ENCODE data around the gene CYB5R2.
"Not testable (repeated sequence)": the region's sequence is repeated elsewhere in the genome, so short reads cannot be mapped to it uniquely, and the experiment has no call there.

CYB5R2 gene

GRCh38 chr11:7670641-7671040 is 2.7 kb downstream of the CYB5R2 start:
- DNase-seq (ENCODE audit: low read depth in 1 of 2, low spot score in 1 of 2): no peak

- DNase-seq (ENCODE audit: low read depth in 1 of 2, low spot score in 1 of 2): no peak
Observed at GRCh38 chr11:7668911-7669310, 4.4 kb downstream of the CYB5R2 start.

DNA sequence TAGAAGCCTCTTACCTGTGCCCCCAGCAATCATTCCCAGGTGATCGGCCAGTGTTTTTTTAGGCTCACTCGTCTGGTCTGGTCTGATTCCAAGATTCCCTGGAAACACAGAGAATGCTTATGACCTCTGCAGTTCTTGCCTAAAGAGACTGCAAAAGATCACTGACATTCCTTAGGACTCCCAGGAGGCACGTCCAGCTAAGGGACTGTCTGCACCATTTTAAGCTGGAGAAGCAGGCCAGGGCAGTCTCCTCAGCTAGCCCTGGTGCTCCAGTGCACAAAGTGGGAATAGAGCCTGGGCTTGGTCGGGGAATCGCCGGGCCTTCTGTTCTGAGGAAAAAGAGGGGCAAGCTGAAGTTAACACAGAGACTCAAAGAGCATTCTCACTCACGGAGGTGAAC is 4.8 kb downstream of the CYB5R2 start:
- DNase-seq (ENCODE audit: low read depth in 1 of 2, low spot score in 1 of 2): no peak

DNA sequence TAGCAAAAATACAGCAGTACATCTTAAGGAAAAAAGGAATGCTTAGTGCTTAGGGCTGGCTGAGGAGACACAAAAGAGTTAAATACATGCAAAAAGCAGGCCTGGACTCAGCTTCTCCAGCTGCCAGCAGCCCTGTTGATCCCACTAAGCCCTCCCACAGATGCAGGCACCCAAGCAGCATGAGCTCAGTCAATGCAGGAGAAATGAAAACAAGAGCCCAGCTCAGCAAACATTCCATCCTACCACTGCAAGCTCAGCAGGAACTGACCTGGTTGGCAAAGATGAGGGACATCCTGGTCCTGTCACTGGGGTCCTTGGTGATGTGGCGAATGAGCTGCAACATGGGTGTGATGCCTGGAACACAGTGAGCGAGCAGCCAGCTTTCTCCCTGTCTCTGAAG is 5.8 kb downstream of the CYB5R2 start:
- DNase-seq (ENCODE audit: low read depth in 1 of 2, low spot score in 1 of 2): no peak

GRCh38 chr11:7666292-7666866 is 6.9 kb downstream of the CYB5R2 start:
- no peak for DNase-seq (ENCODE audit: low read depth in 1 of 2, low spot score in 1 of 2)

- peak; percentile 39 to 56 for DNase-seq (ENCODE audit: low read depth in 1 of 2, low spot score in 1 of 2)
Observed at GRCh38 chr11:7665473-7666291, 7.6 kb downstream of the CYB5R2 start.

DNA sequence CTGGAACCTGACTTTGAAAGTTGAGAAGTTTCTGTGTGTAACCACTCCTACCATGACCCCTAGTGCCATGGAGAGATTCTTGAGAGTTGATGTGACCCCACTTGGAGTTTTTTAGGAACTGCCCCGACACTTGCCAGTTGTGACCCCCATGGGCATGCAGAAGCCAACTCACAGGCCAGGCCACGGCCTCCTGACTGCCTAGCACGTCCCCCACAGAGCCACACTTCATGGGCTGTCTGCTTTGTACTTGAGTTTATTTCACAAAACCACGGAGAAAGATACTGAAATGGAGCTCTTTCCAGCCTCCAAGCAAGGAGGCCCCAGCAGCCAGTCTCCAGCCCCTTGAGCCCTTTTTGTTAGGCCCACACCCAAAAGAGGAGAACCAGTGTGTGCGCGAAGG is 8.4 kb downstream of the CYB5R2 start:
- no peak for DNase-seq (ENCODE audit: low read depth in 1 of 2, low spot score in 1 of 2)

- not testable (repeated sequence) for DNase-seq (ENCODE audit: low read depth in 1 of 2, low spot score in 1 of 2)
Observed at GRCh38 chr11:7663531-7663930, 9.8 kb downstream of the CYB5R2 start.

GRCh38 chr11:7657306-7658025 is 15.8 kb downstream of the CYB5R2 start:
- no peak for DNase-seq (ENCODE audit: low read depth in 1 of 2, low spot score in 1 of 2)

DNA sequence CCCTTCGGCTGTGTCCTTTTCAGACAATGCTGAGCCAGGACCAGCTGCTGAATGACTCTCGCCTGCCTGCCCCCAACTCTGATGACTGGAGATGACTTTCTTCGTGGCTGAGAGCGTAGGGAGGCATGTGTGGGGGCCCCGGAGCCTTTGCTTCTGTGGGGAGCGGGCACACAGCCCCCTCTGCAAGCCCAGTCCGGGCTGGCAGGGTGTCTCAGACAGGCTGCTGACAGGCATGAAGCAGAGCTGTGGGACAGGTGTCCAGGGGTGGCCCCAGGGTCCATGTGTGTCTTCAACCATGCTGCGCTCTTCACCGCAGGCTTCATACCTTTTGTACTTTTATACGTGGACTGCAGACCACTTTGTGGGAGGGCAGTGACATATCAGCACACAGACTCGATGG is 16.6 kb downstream of the CYB5R2 start:
- no peak for DNase-seq (ENCODE audit: low read depth in 1 of 2, low spot score in 1 of 2)

- no peak for DNase-seq (ENCODE audit: low read depth in 1 of 2, low spot score in 1 of 2)
Observed at GRCh38 chr11:7655253-7656217, 17.8 kb downstream of the CYB5R2 start.

DNA sequence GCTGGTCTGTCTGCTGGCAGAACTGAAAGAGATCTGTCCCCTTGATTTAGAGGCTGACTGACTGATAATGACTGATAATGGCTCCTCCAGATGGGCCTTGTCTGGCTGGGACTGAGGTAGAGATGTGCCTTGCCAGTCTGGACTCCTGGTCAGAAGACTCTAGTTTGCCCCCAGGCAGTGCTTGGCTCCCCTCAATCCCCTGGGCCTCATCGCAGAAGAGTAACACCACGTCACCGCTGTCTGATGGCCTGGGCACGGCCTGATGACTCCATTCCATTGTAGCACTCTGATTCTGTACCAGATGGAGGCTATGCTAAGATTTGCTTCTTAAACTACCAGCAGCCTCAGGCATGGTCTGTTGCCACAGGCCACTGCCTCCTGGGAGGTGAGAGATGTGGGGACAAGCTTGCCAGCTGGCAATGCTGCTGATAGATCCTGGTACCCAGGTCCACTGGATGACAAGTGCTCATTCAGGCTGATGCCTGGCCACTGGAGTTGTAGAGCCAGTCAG is 19.1 kb downstream of the CYB5R2 start:
- DNase-seq (ENCODE audit: low read depth in 1 of 2, low spot score in 1 of 2): no peak

DNA sequence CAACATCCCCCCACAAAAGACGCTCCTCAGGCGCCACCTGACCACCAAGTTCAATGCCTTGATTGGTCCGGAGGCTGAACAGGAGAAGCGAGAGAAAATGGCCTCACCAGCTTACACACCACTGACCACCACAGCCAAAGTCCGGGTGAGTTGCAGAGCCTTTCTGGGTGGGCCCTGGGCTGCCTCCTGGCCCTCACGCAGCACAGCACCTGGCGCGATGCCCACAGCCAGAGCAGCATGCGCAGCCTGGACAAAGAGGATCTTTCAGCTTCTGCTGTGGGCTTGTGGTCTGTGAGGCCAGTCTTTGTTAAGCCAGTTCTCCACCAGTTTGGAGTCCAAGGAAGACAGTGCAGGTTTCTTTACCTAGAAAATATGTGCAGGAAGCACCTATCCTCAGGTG is 21.6 kb downstream of the CYB5R2 start:
- no peak for DNase-seq (ENCODE audit: low read depth in 1 of 2, low spot score in 1 of 2)

DNA sequence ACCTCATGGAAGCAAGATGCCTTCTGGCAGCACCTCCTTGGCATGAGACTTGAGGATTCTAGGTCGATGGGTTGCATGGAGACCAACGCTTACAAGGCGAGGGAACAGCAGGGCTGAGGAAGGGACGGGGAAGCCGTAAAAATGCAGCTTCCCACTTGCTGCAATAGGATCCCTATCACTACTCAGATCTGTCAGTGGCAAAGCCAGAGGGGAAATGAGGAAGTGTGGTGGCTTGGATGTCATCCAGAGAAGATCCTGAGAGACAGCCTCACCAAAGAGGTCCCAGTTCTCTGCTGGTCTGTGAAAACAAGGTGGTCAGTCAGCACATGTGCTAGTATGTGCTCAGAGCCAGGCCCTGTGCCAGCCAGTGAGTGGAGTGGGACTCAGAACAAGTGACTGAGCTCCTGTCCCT is 22.2 kb downstream of the CYB5R2 start:
- DNase-seq (ENCODE audit: low read depth in 1 of 2, low spot score in 1 of 2): no peak

- no peak for DNase-seq (ENCODE audit: low read depth in 1 of 2, low spot score in 1 of 2)
Observed at GRCh38 chr11:7648264-7648663, 25.0 kb downstream of the CYB5R2 start.

DNA sequence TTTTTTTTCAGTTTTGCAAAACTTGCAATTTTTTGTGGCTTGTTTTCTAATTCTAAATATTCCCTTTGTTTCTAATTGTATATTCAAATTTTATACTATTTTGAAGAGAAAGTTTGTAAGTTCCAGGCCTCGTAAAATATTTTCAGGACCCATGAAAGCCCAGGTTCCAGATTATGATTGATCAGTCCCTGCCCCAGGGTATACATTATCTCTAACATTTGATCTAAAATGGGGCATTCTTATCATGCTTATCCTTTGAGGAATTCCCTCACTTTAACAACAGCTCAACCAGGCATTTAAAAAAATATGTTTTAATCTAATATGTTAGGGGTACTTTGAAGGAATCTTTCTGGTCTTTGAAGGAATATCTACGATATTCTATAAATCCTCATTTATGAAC is 26.4 kb downstream of the CYB5R2 start:
- DNase-seq (ENCODE audit: low read depth in 1 of 2, low spot score in 1 of 2): no peak

GRCh38 chr11:7645206-7645605 is 28.1 kb downstream of the CYB5R2 start:
- DNase-seq (ENCODE audit: low read depth in 1 of 2, low spot score in 1 of 2): no peak

DNA sequence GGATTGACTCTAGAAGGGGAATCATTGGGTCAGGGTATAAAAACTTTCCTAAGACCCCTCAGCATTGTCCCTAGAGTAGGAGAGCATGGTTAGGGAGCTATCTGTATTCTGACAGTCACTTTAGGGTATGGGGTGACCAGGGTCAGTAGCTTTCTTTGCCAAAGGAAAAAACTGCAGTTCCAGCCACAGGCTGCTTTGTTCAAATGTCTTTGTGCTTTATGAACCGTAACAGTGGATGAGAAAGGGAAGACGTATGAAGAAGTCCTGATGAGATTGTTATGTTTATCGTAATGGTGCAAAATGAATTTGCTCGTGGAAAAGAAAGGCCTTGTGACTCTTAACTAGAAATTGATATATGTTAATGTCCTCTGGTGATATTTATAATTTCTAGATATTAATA is 30.0 kb downstream of the CYB5R2 start:
- DNase-seq (ENCODE audit: low read depth in 1 of 2, low spot score in 1 of 2): no peak

GRCh38 chr11:7642747-7643146 is 30.6 kb downstream of the CYB5R2 start:
- DNase-seq (ENCODE audit: low read depth in 1 of 2, low spot score in 1 of 2): no peak

GRCh38 chr11:7640816-7641215 is 32.5 kb downstream of the CYB5R2 start:
- DNase-seq (ENCODE audit: low read depth in 1 of 2, low spot score in 1 of 2): no peak

- no peak for DNase-seq (ENCODE audit: low read depth in 1 of 2, low spot score in 1 of 2)
Observed at GRCh38 chr11:7639643-7640025, 33.7 kb downstream of the CYB5R2 start.
